ENCODE results near the gene SVOP.

SVOP gene

GRCh38 chr12:108896336-108896735 is 124.5 kb downstream of the SVOP start:
- TF ChIP-seq RAD21 (IDR thresholded peaks at IDR 0.05; ENCODE audit: low read depth): no peak
- TF ChIP-seq REST (IDR thresholded peaks at IDR 0.05; ENCODE audit: low read depth): no peak

DNA sequence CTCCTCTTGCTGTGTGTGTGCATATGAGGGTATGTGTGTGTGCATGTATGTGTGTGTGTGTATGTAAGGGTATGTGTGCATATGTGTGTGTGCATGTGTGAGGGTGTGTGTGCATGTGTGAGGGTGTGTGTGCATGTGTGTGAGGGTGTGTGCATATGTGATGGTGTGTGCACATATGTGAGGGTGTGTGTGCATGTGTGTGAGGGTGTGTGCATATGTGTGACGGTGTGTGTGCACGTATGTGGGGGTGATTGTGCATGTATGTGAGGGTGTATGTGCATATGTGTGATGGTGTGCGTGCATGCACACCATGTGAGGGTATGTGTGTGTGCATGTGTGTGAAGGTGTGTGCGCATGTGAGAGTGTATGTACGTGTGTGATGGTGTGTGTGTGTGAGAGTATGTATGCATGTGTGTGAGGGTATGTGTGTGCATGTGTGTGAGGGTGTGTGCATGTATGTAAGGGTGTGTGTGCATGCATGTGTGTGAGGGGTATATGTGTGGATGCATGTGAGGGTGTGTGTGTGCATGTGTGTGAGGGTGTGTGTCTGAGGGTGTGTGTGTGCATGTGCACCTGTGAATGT is 125.6 kb downstream of the SVOP start:
- TF ChIP-seq TEAD4 (IDR thresholded peaks at IDR 0.05) (no peak), TAF1 (IDR thresholded peaks at IDR 0.05; ENCODE audit: low read depth) (no peak), MAX (IDR thresholded peaks at IDR 0.05) (no peak), FOXM1 (IDR thresholded peaks at IDR 0.05; ENCODE audit: borderline replicate concordance, low read depth) (no peak), CEBPB (IDR thresholded peaks at IDR 0.05) (no peak), TCF12 (IDR thresholded peaks at IDR 0.05; ENCODE audit: low read depth) (no peak), EP300 (IDR thresholded peaks at IDR 0.05; ENCODE audit: borderline replicate concordance) (no peak)

GRCh38 chr12:108890208-108890607 is 130.7 kb downstream of the SVOP start:
- no peak for TF ChIP-seq CEBPB (IDR thresholded peaks at IDR 0.05)
- no peak for TF ChIP-seq FOXM1 (IDR thresholded peaks at IDR 0.05; ENCODE audit: borderline replicate concordance, low read depth)
- peak; percentile 95 for TF ChIP-seq REST (IDR thresholded peaks at IDR 0.05; ENCODE audit: low read depth)

DNA sequence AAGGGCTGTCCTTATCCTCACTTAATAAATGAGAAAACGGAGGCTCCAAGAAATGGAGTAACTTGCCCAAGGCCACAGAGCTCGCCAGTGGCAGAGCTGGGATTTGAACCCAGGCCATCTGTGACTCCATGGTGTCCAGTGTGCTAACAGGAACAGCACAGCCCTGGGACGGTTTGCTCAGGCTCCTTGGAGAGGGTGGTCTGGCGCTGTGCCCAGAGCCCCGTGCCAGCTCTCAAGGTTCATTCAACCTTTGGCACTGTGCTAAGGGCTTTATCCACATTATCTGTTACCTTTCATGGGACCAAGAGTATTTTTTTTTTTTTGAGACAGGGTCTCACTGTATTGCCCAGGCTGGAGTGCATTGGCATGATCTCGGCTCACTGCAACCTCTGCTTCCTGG is 132.8 kb downstream of the SVOP start:
- TF ChIP-seq TEAD4 (IDR thresholded peaks at IDR 0.05): no peak
- no peak for TF ChIP-seq CREB1 (IDR thresholded peaks at IDR 0.05; ENCODE audit: low read depth)
- TF ChIP-seq YY1 (IDR thresholded peaks at IDR 0.05; ENCODE audit: low read depth): no peak
- no peak for TF ChIP-seq EP300 (IDR thresholded peaks at IDR 0.05; ENCODE audit: borderline replicate concordance)
- no peak for TF ChIP-seq ZBTB7A (IDR thresholded peaks at IDR 0.05; ENCODE audit: low read depth)
- no peak for TF ChIP-seq MAX (IDR thresholded peaks at IDR 0.05)
- TF ChIP-seq CEBPB (IDR thresholded peaks at IDR 0.05): no peak
- no peak for TF ChIP-seq NFIC (IDR thresholded peaks at IDR 0.05)
- TF ChIP-seq TCF12 (IDR thresholded peaks at IDR 0.05; ENCODE audit: low read depth): no peak
- TF ChIP-seq EGR1 (IDR thresholded peaks at IDR 0.05): no peak
- TF ChIP-seq USF1 (IDR thresholded peaks at IDR 0.05): no peak

GRCh38 chr12:108886873-108887629 is 133.8 kb downstream of the SVOP start:
- no peak for TF ChIP-seq TAF1 (IDR thresholded peaks at IDR 0.05; ENCODE audit: low read depth)
- TF ChIP-seq TCF12 (IDR thresholded peaks at IDR 0.05; ENCODE audit: low read depth): no peak
- no peak for TF ChIP-seq REST (IDR thresholded peaks at IDR 0.05; ENCODE audit: low read depth)
- no peak for TF ChIP-seq FOXM1 (IDR thresholded peaks at IDR 0.05; ENCODE audit: borderline replicate concordance, low read depth)
- no peak for TF ChIP-seq USF1 (IDR thresholded peaks at IDR 0.05)
- TF ChIP-seq EGR1 (IDR thresholded peaks at IDR 0.05): no peak
- no peak for TF ChIP-seq CREB1 (IDR thresholded peaks at IDR 0.05; ENCODE audit: low read depth)
- TF ChIP-seq EP300 (IDR thresholded peaks at IDR 0.05; ENCODE audit: borderline replicate concordance): no peak
- TF ChIP-seq CEBPB (IDR thresholded peaks at IDR 0.05): no peak
- no peak for TF ChIP-seq ZBTB7A (IDR thresholded peaks at IDR 0.05; ENCODE audit: low read depth)
- no peak for TF ChIP-seq RAD21 (IDR thresholded peaks at IDR 0.05; ENCODE audit: low read depth)
- TF ChIP-seq NFIC (IDR thresholded peaks at IDR 0.05): no peak
- no peak for TF ChIP-seq TEAD4 (IDR thresholded peaks at IDR 0.05)
- TF ChIP-seq MAX (IDR thresholded peaks at IDR 0.05): no peak
- TF ChIP-seq YY1 (IDR thresholded peaks at IDR 0.05; ENCODE audit: low read depth): no peak

Measured in Ishikawa (cell line).